GM19438 (cell line): ENCODE results near the gene ARHGAP24.
"Not testable (repeated sequence)": the region's sequence is repeated elsewhere in the genome, so short reads cannot be mapped to it uniquely, and the experiment has no call there.

ENCODE experiments used
- ATAC-seq: cut with Tn5 transposase; IDR thresholded peaks from one replicate; pipeline ENCODE4 v1.9.1; 2021; ENCODE audit warnings: low read depth; ENCODE audit not compliant: unreplicated experiment

Gene ARHGAP24

DNA sequence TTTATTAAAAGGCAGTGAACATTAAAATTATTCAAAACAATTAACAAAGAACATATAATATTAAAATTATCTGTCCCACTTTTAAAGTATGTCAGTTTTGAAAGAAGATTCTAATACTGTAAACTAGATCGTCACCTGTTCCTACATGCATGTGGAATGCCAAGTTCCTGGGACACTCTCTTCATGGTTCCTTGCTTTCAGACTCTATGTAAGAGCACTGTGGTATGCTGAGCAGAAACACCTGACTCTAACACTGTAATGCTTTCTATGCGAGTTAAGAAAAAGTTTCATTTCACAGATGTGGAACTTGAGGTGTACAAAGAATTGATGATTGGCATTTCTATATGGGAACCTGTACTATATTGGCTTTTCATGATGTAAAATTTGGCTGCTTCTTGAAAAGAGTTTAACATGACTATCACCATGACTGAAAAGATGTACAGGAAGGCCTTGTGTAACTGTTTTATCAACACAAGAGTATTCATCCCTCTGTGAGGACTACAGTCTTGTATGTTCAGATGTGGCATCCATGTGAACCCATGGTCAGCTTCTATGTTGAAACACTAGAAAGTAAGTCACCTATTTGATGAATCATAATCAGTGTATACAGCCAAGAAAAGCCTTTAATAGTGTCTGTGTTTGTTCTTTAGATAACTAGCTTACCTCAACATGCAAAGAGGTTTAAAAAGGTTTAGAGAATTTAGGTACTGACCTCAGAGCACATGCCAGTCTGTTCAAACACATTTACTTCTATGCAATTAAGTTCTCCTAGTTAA is 354.5 kb downstream of the ARHGAP24 start:
- ATAC-seq = no peak

DNA sequence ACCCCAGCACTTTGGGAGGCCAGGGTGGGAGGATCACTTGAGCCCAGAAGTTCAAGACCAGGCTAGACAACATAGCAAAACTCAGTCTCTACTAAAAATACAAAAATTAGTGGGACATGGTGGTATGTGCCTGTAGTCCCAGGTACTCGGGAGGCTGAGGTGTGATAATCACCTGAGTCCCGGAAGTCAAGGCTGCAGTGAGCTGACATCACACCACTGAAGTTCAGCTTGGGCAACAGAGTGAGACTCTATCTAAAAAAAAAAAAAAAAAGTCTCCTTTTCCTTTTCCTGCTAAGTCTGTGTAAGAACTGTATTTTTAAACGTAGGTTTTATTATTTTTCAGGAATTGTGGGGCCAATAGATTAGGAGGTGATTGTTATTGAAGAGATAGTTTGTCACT is 356.7 kb downstream of the ARHGAP24 start:
- no peak for ATAC-seq

DNA sequence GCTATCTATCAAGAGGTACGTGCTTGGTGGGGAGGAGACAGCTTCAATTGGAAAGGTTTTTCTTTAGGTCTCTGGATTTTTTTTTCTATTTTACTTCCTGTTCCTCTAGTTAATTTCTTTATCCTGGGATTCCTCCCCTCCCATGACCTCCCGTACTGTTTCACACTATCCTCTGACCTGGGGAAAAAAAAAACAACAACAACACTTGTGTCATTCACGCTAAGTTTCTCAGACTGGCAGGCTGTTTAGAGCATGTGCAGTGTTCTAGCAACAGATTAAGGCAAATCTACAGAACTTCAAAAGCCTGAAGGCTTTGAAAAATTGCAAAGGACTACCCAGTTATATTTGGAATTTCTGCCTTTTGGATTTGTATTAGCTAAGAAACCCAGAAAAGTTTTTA is 358.4 kb downstream of the ARHGAP24 start:
- ATAC-seq = no peak

DNA sequence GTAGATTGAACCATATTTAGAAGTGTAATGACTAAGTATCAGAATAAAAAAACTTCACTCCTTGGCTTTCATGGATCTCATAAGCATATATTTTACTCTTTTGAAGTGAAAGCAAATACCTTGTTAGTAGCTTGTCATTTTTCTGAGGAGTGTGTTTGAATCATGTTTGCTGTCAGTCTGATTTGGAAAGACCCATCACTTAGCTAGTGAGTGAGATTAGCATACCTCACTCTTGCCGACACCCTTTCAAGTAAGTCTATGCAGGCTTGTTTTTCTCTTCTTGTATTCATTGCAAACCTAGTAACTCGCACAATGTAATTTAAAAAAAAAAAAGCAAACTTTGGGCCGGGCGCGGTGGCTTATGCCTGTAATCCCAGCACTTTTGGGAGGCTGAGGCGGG is 360.0 kb downstream of the ARHGAP24 start:
- ATAC-seq = no peak

DNA sequence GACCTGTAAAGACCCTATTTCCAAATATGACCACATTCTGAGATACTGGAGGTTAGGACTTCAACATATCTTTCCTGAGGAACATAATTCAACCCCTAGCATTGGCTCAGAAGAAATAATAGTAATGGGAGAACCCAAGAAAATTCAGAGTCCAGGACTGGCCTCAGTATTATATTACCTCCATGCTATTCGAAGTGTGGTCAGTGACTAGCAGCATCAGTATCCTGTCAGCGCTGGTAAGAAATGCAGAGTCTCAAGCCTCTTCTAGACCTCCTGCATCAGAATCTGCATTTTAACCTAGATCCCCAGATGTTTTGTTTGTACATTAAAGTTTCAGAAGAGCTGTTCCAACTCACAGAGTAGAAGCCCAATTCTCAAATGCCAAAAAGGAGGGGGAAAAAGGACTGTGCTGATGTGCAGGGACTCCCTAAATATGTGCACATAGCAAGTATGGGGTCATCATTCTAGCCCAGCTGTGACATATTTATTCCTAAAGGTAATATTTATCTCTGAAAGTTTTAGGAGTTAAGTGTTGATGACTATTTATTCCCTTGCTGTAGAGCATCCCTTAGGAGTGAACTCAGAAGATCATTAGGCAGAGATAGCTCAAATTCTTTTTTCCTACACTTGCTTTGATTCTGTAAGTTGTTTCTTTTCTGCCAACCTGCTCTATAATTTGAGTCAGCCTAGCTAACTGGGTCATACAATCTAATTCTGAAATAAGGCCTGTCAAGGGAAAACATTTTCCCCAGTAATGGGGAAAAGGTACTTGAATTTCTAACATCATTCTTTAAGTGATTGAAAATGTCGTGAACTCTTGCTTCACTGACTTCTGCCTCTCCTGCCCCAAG is 361.9 kb downstream of the ARHGAP24 start:
- ATAC-seq = no peak

DNA sequence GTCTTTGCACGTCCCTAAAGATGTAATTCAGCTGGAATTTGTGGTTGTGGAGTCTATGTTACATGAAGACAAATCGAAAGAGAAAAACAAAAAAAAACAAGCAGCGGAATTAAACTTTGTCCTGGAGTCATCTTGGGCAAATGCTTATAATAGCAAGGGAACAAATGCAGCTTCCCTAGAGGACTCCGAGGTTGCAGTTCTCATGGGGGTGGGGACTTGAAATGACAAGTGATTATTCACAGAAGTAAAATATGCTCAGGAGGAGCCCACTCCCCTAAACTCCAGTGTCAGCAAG is 362.4 kb downstream of the ARHGAP24 start:
- no peak for ATAC-seq

DNA sequence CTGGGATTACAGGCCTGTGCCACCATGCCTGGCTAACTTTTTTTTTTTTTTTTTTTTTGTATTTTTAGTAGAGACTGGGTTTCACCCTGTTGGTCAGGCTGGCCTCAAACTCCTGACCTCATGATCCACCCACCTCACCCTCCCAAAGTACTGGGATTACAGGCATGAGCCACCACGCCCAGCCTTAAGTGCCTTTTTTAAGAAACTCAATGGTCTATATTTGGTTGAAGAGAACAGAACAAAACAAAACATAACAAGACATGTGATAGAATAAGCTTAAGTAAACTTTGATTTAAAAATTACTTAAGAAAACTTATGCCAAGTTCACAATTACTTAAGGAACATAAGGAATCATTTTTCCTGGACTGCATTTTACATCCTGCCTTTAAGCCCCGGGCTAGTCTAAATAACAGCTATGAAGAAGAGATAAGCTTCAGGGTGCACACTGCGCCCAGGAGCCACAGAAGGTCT is 365.1 kb downstream of the ARHGAP24 start:
- ATAC-seq = not testable (repeated sequence)

DNA sequence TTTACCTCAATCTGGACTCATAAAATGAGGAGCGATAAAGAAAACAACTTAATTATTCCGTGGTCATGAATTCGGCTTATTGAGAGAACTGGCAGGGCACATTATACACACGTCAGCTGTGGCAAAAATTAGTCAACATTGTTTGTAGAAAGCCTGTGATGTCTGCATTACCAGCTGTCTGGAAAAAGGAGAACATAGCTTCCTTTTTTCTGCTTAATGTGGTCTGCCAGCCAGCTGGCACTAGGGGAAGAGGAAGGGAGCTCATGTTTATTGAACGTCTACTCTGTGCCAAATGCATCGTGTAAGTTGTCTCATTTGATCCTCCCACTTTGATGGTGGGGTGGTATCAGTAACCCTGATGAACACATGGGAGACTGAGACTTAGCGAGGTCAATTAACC is 367.6 kb downstream of the ARHGAP24 start:
- ATAC-seq = no peak

DNA sequence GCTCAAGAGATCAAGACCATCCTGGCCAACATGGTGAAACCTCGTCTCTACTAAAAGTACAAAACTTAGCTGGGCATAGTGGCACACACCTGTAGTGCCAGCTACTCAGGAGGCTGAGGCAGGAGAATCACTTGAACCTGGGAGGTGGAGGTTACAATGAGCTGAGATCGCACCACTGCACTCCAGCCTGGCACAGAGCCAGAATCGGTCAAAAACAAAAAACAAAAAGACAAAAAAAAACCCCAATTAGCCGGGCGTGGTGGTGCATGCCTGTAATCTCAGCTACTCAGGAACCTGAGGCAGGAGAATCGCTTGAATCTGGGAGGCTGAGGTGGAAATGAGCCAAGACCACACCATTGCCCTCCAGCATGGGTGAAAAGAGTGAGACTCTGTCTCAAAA is 378.8 kb downstream of the ARHGAP24 start:
- ATAC-seq = not testable (repeated sequence)

DNA sequence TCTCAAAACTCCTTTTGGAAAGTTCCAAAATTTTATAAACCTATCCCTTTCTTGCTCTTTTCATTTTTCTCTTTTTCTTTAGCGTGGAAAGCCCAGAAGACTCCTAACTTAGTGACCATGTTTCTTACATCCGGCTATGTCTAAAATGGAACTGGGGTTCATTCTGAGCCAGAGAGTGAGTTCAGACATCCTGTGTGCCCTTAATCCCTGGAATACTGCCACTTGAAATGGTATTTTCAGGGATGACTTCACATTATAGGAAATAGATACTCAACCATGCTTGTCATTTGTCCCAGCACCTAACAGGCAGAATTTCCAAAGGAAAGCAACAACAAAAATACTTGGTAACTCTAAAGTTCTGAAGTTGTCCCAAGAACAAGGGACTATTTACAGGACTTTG is 379.6 kb downstream of the ARHGAP24 start:
- ATAC-seq = no peak

DNA sequence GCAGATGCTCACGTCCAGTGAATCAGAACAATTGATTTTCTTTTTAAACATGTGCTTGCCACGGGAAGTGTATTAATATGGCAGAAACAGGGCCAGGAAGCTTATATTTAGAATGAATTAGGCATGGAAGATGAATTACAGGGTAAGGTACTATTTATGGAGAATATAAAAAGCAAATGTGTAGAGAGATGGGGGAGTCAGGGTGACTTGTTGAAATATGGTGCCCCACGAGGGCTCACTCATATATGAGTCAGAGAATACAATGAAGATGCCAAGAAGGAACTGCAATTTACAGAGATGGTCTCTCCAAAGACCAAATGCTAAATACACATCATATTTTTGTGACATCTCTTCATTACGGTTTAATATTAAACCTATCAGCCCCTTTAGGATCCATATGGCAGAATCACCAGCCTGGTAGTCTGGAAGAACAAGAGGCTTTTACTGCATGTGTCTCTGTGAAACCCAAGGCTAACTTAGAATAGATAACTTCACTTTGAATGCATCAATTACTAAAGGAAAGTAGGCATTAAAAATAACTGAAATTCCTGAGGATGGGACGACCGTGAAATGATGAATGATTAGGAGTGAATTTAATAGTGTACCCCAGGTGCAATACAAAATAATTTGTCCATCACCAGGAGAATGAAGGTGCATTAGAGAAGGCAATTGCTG is 385.3 kb downstream of the ARHGAP24 start:
- no peak for ATAC-seq

DNA sequence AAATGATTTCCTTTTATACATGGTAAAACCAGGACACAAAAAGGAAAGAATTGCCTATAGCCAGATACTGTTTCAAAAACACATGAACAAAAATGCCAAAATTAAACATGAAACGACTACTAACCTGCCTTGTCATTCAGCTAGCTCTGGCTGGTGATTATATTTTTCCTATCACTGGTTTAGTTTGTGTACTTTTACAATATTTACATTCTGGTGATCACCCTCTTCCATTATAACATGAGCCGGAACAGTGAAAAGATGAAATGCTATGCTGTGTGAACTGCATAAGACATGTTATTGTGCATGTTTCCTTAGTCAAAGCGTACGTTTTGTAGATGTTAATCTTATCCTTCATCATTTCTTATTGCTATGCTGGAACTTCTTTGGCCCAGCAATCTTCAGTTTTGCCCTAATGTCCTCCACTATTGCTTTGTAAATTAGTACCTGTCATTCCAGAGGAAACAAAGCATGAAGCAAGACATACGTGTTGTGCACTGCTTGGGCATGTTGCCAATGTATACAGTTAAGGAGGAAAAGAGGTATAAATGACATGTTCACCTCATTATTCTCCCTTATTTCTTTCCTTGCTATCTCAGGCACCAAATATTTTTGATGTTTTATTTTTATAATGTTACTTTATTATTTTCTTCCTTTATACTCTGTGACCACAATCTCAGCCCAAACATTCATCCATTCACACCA is 386.3 kb downstream of the ARHGAP24 start:
- ATAC-seq = no peak

DNA sequence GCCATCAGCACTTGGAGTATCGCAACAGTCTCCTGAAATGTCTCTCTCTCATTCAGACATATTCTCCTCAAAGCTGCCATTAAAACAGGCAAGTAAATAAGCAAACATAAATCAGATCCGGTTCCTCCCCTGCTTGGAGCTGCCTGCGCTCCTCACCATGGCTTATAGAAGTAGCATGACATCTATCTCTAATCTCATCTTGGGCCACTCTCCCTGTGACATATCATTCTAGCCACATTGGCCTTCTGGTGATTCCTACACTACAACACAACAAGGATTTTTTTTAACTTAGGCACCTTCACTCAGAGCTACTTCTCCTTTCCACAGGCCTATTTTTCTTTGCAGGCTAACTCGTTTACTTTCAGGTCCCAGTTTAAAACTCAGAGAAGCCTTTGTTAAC is 387.9 kb downstream of the ARHGAP24 start:
- ATAC-seq = no peak

DNA sequence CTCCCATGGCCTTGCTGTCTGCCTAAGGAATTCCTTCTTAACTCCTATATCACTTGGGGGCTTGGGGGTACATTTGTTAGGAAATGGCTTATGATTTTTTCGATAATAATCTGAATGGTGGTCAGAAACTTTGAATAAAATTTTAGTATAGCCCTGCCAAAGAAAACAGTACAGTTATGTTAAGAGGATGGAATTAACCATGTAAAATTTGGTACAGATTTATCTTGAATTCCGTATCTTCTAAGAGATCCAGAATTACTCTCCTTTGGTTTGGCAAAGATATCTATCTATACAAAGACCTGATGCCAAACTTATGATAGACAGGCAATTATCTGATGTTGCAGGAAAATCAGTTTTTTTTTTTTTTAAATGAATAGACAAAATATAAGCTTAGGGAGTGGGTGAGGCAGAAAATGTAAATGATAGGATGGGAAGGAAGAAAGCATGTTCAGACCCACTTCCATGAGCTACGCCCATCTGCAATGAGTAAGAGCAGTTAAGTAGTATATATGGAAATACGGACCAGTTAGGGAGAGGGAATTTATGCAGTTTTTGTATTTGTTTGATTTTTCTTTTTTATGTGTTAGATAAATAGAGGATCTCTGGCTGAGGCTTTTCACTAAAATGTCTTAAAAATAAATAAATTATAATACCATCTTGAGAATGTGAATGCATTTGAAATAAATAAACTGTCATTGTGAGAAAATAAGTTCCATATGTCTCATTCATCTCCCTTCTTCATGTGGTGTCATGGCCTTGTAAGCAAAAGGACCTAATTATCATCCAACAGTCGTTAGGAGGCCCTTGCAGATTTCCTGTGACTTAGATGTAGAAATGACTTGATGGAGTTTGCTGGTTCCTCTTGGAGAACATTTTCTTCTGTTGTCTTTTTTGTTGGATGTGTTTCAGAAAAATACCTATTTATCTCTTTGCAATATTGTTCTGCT is 389.6 kb downstream of the ARHGAP24 start:
- ATAC-seq = no peak

DNA sequence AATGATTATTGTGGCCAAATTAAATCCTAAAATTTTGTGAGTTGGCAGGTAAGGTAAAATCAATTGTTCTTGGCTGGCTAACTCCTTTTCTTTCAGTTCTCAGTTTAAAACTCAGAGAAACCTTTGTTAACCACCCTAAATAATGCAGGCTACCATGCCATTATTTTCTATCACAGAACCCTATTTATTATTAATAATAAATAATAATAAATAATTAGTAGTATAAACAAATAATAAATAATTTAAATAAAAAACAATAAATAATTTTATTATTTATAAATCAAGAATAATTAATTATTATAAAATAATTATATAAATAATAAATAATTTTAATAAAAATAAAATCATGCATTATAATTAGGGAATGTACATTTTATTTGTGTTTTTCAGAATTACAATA is 390.3 kb downstream of the ARHGAP24 start:
- ATAC-seq = no peak

DNA sequence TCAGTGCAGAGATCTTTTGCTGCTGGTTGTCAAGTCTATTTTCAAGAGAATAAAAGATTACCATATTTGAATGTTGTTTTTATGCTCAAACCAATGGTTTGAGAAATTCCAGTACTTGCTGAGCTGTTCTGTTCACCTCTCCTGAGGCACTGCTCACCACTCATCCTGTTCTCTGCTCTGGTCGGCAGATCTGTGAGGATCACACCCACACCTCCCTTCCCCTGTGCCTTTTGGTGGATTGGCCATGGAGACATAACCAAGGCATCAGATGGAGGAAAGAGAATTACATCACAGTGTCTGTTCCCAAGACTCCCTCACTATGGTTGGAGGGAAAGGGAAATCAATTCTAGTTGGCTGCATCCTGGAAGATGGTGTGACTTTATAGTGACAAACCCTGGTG is 391.6 kb downstream of the ARHGAP24 start:
- no peak for ATAC-seq

DNA sequence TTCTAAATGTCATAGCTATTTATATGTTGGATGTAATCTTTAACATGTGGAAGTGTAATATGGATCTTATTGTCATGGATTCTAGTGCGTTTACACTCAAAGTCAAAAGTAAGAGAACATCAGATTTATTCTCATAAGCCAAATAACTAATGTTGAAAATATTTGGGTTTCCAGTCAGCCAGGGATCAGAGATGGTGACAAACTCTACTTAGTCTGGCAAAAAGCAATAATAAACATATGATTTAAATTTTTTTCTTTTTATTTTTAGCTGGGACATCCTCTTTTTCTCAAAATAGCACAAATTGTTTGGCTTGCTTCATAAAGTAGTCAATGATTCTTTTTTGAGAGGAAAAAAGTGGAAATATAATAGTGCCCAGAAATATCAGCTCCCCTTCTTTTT is 392.3 kb downstream of the ARHGAP24 start:
- ATAC-seq = no peak

DNA sequence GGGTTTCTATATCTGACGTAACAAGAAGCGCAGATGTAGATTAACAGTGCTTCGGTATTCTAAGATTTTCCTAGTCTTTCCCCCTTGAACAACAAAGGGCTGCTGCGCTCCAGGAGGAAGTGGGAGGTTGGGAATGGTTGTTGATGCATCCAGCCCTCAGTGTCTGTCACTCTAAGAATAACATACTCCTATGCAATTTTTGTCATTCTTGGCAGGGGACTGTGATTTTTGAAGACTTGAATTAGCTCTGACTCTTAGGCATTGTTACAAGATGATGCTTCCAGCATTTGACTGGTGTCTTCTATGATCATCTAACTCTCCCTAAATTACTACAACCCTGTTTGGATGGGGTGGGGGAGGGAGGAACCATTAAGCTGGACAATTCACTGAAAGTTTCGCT is 394.2 kb downstream of the ARHGAP24 start:
- ATAC-seq = no peak

DNA sequence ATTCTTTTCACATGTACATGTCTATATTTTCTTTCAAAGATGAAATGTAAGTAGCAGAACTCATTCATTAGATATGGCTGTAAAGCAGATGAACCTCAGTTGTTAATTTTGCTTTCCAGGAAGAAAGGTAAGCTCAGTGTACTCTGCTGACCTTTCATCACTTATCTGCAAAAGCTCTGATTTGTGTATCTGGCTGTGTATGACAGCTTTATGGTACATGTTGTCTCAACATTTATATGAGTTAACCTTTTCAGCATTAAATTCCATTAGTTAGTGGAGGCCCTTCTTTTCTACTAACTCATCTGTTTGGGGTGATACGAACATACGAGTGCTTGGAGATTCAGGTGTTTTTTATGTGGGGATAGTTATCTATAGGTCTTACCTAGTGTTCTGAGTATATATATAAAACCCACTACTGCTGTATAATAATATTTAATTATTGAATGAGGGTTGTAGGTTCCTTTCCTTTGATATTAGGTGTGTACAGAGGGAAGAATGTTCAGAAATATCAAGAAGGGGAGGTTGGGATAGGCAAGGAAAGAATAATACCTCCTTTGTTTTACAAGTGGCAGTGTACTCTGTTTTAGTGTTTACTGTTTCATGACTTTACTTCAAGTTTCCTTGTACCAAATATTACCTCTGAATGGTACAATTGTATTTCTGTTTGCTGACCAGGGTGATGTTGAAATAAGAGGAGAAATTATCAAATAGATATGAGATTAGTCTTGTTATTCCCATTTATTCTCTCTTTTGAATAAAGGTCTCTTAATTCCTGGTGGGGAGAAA is 395.5 kb downstream of the ARHGAP24 start:
- ATAC-seq = no peak
